Esophagus muscularis mucosa (tissue), 4 donors: ENCODE measurements around the gene GATD1. TPM values are rescaled to one million over a fixed set of nuclear protein-coding genes. Genes with fewer than 3 reads are reported as not detected.

Source experiments
- DNase-seq: peaks from one replicate; pipeline ENCODE4 v3.0.0-alpha.2; 2017; ENCODE audit errors: extremely low spot score
- H3K27ac ChIP-seq, 4 donors: fragments of 200-600 bp; sonication (generic); replicated peaks in 1 of 4; 1 replicate in 3 of 4; 2 replicates in 1 of 4; pipeline ENCODE4 v1.5.1; 2016 to 2019; ENCODE audit warnings: mild to moderate bottlenecking in 1 of 4
- H3K27me3 ChIP-seq, 4 donors: fragments of 200-600 bp; sonication (generic); one replicate each; pipeline versions ENCODE4 v1.5.1 to v1.6.0; 2016 to 2019
- H3K36me3 ChIP-seq, 4 donors: fragments of 200-600 bp; sonication (generic); one replicate each; pipeline ENCODE4 v1.5.1; 2016 to 2019
- H3K4me1 ChIP-seq, 4 donors: fragments of 200-600 bp; sonication (generic); one replicate each; pipeline ENCODE4 v1.5.1; 2016 to 2019
- H3K4me3 ChIP-seq, 4 donors: fragments of 200-600 bp; sonication (generic); 1 replicate in 2 of 4; 2 replicates in 2 of 4; pipeline ENCODE4 v1.5.1; 2016 to 2019; ENCODE audit warnings: mild to moderate bottlenecking in 4 of 4, moderate library complexity in 1 of 4
- H3K9me3 ChIP-seq, 4 donors: fragments of 200-600 bp; sonication (generic); 1 replicate in 3 of 4; 2 replicates in 1 of 4; pipeline ENCODE4 v1.5.1; 2016 to 2019
- EP300 ChIP-seq: sonication (generic); formaldehyde crosslinking; IDR thresholded peaks from one replicate; pipeline ENCODE4 v1.6.1; 2017; ENCODE audit warnings: antibody characterized with exemption
- POLR2A ChIP-seq: fragments of 450-650 bp; IDR thresholded peaks from one replicate; pipeline ENCODE4 v1.6.1; 2017; ENCODE audit warnings: antibody characterized with exemption, moderate library complexity, mild to moderate bottlenecking, low read depth
- POLR2AphosphoS5 ChIP-seq, 2 donors: sonication (generic); formaldehyde crosslinking; IDR thresholded peaks; one replicate each; pipeline ENCODE4 v1.6.1; 2017; ENCODE audit warnings: antibody characterized with exemption in 2 of 2
- WGBS: methylation state at CpG from one replicate; pipeline ENCODE4 v1.1.5; 2018; 5-methylcytosine and 5-hydroxymethylcytosine counted together
- intact Hi-C: fragments of 100-400 bp; cut with DNase I; formaldehyde crosslinking; loops from one replicate; pipeline ENCODE4 v1.15.1; 2023
- total RNA-seq, 4 donors: library from RNA; depleted of rRNA; stranded (reverse); fragments of >200 nt; gene quantifications; one replicate each; pipeline versions ENCODE4 v1.1.0 to v1.2.1, GENCODE V29; 2016
- TF ChIP-seq, protein P1 (sequence below), 3 experiments: fragments of 200-600 bp in 2 of 3; fragments of 450-650 bp in 1 of 3; sonication (generic) in 2 of 3; IDR thresholded peaks; one replicate each; pipeline ENCODE4 v1.5.1; 2017 to 2019; ENCODE audit warnings: antibody characterized with exemption in 3 of 3, mild to moderate bottlenecking in 2 of 3, moderate library complexity in 1 of 3

The GATD1 gene
- total RNA-seq, 4 donors from 2014 or later = 24.0 to 37.7 (median 28.9) TPM

DNA sequence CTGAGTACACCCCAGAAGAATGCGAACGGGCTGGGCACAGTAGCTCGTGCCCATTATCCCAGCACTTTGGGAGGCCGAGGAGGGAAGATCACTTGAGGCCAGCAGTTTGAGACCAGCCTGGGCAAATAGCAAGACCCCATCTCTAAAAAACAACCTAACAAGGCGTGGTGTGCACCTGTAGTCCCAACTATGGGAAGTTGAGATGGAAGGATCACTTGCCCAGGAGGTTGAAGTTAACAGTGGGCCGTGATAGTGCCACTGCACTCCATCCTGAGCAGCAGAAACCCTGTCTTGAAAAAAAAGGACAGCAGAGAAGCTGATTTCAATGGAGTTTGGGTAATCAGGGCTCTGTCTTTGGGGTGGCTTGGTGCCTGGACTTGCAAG, 35.8 kb upstream of the GATD1 start:
- Histone ChIP-seq H3K4me1 (peaks cover 22 to 34% (median 33%) of the 10 kb centered on the region in 4 donors), H3K36me3 (peaks cover 24 to 45% (median 40%) of the 10 kb centered on the region in 4 donors), H3K9me3 (no peaks in the 10 kb centered on the region), H3K27ac (no peak overlapping the region), H3K27me3 (no peaks in the 10 kb centered on the region), H3K4me3 (no peak overlapping the region)
- TF ChIP-seq EP300 (no peak), POLR2AphosphoS5 (IDR thresholded peaks at IDR 0.05) (no peak), POLR2A (no peak)
- TF ChIP-seq, protein P1, sequence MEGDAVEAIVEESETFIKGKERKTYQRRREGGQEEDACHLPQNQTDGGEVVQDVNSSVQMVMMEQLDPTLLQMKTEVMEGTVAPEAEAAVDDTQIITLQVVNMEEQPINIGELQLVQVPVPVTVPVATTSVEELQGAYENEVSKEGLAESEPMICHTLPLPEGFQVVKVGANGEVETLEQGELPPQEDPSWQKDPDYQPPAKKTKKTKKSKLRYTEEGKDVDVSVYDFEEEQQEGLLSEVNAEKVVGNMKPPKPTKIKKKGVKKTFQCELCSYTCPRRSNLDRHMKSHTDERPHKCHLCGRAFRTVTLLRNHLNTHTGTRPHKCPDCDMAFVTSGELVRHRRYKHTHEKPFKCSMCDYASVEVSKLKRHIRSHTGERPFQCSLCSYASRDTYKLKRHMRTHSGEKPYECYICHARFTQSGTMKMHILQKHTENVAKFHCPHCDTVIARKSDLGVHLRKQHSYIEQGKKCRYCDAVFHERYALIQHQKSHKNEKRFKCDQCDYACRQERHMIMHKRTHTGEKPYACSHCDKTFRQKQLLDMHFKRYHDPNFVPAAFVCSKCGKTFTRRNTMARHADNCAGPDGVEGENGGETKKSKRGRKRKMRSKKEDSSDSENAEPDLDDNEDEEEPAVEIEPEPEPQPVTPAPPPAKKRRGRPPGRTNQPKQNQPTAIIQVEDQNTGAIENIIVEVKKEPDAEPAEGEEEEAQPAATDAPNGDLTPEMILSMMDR (IDR thresholded peaks at IDR 0.05) = no peak
- intact Hi-C loops = no loop called here
- WGBS = 97% methylated on average over 6 of the region's 6 CpGs
- DNase-seq = no peak

GRCh38 chr11:812390-812789, 35.1 kb upstream of the GATD1 start:
- H3K4me3 ChIP-seq = no peak overlapping the region
- H3K27me3 ChIP-seq = no peaks in the 10 kb centered on the region
- intact Hi-C loops = no loop called here
- 78% methylated on average over 2 of the region's 3 CpGs for WGBS
- peaks cover 26 to 39% (median 35%) of the 10 kb centered on the region in 4 donors for H3K4me1 ChIP-seq
- H3K27ac ChIP-seq = no peak overlapping the region
- peaks cover 24 to 45% (median 40%) of the 10 kb centered on the region in 4 donors for H3K36me3 ChIP-seq
- no peaks in the 10 kb centered on the region for H3K9me3 ChIP-seq
- no peak for TF ChIP-seq POLR2AphosphoS5 (IDR thresholded peaks at IDR 0.05)
- no peak for TF ChIP-seq EP300
- TF ChIP-seq, protein P1 (IDR thresholded peaks at IDR 0.05) = no peak
- DNase-seq = no peak

DNA sequence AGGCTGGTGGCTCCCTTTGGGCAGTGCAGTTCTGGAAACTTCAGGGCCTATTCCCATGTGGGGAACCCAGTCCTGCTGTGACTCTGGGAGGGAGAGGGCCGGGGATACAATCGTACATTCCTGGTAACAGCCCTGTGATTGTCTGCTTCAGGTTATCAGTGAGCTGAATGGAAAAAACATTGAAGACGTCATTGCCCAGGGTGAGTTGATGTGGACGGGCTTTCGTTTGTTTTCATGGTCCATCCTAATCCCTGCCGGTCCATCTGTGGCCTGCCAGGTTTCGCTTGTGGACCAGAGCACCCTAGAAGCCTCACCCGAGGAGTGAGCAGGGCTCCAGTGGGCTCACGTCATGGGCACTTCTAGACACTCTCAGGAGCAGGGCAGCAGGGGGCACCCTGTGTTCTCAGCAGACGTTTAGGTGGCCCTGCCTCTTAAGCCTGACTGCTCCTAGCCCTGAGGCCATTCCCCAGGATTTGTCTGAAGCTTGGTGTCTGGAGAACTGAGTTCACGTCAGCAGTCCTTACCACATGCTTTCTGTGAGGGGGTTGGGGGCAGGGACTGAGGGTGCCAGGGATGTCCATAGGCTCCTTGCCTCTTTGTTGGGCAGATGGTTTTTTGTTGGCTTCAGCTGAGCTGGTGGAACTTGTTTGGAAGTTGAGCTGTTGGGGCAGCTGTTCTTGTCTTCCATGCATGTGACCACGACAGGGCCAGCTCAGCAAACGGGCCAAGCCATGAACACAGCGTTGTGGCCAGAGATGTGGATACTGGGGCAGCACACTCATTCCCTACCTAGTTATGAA, 34.4 kb upstream of the GATD1 start:
- intact Hi-C loops = no loop called here
- 74% methylated on average over 11 of the region's 14 CpGs for WGBS
- peaks cover 26 to 39% (median 35%) of the 10 kb centered on the region in 4 donors for H3K4me1 ChIP-seq
- H3K27ac ChIP-seq = peak overlapping the region in 3 of 4 donors; percentile 6 to 99 (median 96)
- no peaks in the 10 kb centered on the region for H3K27me3 ChIP-seq
- H3K9me3 ChIP-seq = no peaks in the 10 kb centered on the region
- H3K36me3 ChIP-seq = peaks cover 24 to 45% (median 40%) of the 10 kb centered on the region in 4 donors
- H3K4me3 ChIP-seq = peak overlapping the region in 3 of 4 donors; percentile 87 to 98 (median 92)
- TF ChIP-seq, protein P1 (IDR thresholded peaks at IDR 0.05) = no peak
- TF ChIP-seq POLR2AphosphoS5 (IDR thresholded peaks at IDR 0.05) (no peak), EP300 (no peak), POLR2A (no peak)
- no peak for DNase-seq

- peaks cover 31 to 51% (median 45%) of the 10 kb centered on the region in 4 donors for H3K4me1 ChIP-seq
- peak overlapping the region; percentile 89 to 99 (median 96) for H3K27ac ChIP-seq
- H3K4me3 ChIP-seq = peak overlapping the region; percentile 87 to 98 (median 90)
- no peak for DNase-seq
- no peaks in the 10 kb centered on the region for H3K27me3 ChIP-seq
- H3K36me3 ChIP-seq = peaks cover 24 to 41% (median 37%) of the 10 kb centered on the region in 4 donors
- intact Hi-C loops = no loop called here
- no peak for TF ChIP-seq POLR2A
- TF ChIP-seq, protein P1 (IDR thresholded peaks at IDR 0.05) = peak in 2 of 3 experiments; percentile 7 to 10
- no peak for TF ChIP-seq EP300
- no peak for TF ChIP-seq POLR2AphosphoS5 (IDR thresholded peaks at IDR 0.05)
- under 1% methylated on average over 23 of the region's 55 CpGs for WGBS
- H3K9me3 ChIP-seq = no peaks in the 10 kb centered on the region
Measured at GRCh38 chr11:810040-810567, 32.8 kb upstream of the GATD1 start.
